Measurements from ENCODE around the gene FGF14.

- TF ChIP-seq CTCF (IDR thresholded peaks at IDR 0.05; ENCODE audit: insufficient read depth, low read depth, low read length), result no peak
- no peak for TF ChIP-seq EZH2 (IDR thresholded peaks at IDR 0.05; ENCODE audit: insufficient read depth, low read length)
These were observed 563.5 kb downstream of the FGF14 start for GRCh38 chr13:101838323-101838722.

All from astrocyte (in vitro differentiated cells and primary cell).